ENCODE data around the gene WDR46. TPM values are rescaled to one million over a fixed set of nuclear protein-coding genes. Genes with fewer than 3 reads are reported as not detected.
A peak's percentile ranks its signal among the peaks of the same experiment; 100 is the strongest.

Gene WDR46
- total and polyA plus RNA-seq, 9 donors = 25.5 to 58.5 (median 34.8) TPM

DNA sequence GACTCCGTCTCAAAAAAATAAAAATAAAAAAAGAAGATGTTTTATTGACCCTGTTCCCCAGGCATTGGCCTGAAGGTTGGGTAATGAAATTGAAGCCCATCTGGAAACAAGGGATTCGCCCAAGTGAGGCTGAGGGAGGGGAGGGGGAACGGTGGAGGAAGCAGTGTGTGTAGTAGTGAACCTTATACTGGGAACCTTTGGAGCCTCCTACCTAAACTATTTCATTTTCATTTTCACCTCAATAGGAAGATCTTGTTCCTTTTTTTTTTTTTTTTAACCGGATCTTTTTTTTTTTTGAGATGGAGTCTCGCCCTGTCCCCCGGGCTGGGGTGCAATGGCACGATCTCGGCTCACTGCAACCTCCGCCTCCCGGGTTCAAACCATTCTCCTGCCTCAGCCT is 41.7 kb upstream of the WDR46 start:
- H3K36me3 ChIP-seq = no peaks in the 10 kb centered on the region
- no peak overlapping the region for H3K27ac ChIP-seq
- intact Hi-C loops (cut with DNase I) = no loop called here
- H3K9me3 ChIP-seq = no peaks in the 10 kb centered on the region
- H3K4me1 ChIP-seq (ENCODE audit: insufficient read depth) = no peaks in the 10 kb centered on the region
- H3K4me3 ChIP-seq = no peak overlapping the region
- WGBS, 3 donors = 81 to 92% (median 88%) methylated on average over 10 of the region's 10 CpGs
- TF ChIP-seq, protein P1, sequence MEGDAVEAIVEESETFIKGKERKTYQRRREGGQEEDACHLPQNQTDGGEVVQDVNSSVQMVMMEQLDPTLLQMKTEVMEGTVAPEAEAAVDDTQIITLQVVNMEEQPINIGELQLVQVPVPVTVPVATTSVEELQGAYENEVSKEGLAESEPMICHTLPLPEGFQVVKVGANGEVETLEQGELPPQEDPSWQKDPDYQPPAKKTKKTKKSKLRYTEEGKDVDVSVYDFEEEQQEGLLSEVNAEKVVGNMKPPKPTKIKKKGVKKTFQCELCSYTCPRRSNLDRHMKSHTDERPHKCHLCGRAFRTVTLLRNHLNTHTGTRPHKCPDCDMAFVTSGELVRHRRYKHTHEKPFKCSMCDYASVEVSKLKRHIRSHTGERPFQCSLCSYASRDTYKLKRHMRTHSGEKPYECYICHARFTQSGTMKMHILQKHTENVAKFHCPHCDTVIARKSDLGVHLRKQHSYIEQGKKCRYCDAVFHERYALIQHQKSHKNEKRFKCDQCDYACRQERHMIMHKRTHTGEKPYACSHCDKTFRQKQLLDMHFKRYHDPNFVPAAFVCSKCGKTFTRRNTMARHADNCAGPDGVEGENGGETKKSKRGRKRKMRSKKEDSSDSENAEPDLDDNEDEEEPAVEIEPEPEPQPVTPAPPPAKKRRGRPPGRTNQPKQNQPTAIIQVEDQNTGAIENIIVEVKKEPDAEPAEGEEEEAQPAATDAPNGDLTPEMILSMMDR (IDR thresholded peaks at IDR 0.05) = no peak
- no peak for TF ChIP-seq POLR2A (IDR thresholded peaks at IDR 0.05)
- TF ChIP-seq EP300 (IDR thresholded peaks at IDR 0.05) = no peak
- H3K27me3 ChIP-seq = no peaks in the 10 kb centered on the region
- DNase-seq = no peak

DNA sequence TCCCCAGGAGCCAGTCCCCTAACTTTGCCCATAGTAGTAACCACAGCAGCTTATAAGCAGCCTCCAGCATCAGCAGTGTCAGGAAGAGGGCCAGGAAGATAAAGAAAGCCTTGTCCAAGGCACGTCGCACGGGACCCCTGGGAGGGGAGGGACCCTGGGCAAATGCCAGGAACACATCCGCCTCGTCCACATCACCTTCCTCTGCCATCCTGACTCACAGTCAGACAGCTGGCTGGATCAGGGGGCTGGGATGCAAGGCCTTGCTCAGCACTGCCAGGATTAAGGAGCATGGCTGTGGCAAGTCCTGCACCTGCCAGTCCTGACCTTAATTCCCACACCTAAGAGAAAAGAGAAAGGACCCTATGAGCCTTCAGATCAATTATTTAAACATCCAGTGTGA is 40.0 kb upstream of the WDR46 start:
- H3K27ac ChIP-seq = no peak overlapping the region
- H3K4me1 ChIP-seq (ENCODE audit: insufficient read depth) = no peaks in the 10 kb centered on the region
- no peaks in the 10 kb centered on the region for H3K9me3 ChIP-seq
- no peak for DNase-seq
- intact Hi-C loops (cut with DNase I) = no loop called here
- whole genome bisulfite sequencing, 3 donors = 22 to 42% (median 27%) methylated on average over 5 of the region's 5 CpGs
- TF ChIP-seq EP300 (IDR thresholded peaks at IDR 0.05) (no peak), POLR2A (IDR thresholded peaks at IDR 0.05) (no peak)
- TF ChIP-seq, protein P1 (IDR thresholded peaks at IDR 0.05) = no peak
- no peak overlapping the region for H3K4me3 ChIP-seq
- H3K27me3 ChIP-seq = no peaks in the 10 kb centered on the region
- H3K36me3 ChIP-seq = no peaks in the 10 kb centered on the region

DNA sequence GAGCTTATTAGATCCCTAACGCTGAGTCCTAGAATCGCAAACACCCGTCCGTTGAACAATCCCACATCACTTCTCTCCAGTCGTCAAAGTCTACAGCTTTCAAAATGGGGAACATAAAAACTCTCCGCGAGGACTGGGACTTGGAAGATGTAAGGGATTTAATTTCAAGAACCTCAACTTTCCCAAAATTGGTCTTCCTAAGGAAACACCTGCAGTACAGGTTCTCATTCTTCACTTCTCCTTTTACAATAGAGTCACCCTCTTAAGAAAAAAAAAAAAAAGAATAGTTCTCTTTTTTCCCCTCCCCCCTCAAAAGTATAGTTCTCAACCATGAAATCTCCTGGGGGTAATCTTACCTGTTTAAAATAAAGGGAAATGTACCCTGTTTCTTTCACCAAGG is 35.1 kb upstream of the WDR46 start:
- H3K27ac ChIP-seq = peak overlapping the region in 1 of 2 donors; percentile 66
- H3K4me1 ChIP-seq (ENCODE audit: insufficient read depth) = peaks cover 6% of the 10 kb centered on the region
- H3K27me3 ChIP-seq = no peaks in the 10 kb centered on the region
- intact Hi-C loops (cut with DNase I) = no loop called here
- TF ChIP-seq POLR2A (IDR thresholded peaks at IDR 0.05) (no peak), EP300 (IDR thresholded peaks at IDR 0.05) (no peak)
- TF ChIP-seq, protein P1 (IDR thresholded peaks at IDR 0.05) = no peak
- 16 to 32% (median 23%) methylated on average over 7 of the region's 7 CpGs for WGBS, 3 donors
- H3K36me3 ChIP-seq = no peaks in the 10 kb centered on the region
- no peaks in the 10 kb centered on the region for H3K9me3 ChIP-seq
- no peak overlapping the region for H3K4me3 ChIP-seq
- no peak for DNase-seq

DNA sequence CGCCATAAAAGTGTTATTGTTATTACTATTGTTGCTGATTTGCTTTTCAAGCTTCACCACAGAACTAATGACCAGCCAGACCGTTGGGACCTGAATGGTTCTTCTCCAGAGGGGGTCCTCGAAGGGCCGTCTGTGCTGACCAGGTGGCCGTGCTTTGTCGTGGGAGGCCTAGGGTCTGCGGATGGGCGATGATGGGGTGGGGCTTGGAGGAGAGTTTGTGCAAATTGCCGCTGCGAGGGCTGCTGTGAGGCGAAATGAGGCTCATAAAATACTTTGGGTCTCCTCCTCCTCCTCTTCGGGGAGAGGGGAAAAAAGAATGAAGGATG is 34.5 kb upstream of the WDR46 start:
- peak overlapping the region; percentile 81 for H3K4me3 ChIP-seq
- peak overlapping the region in 1 of 2 donors; percentile 66 for H3K27ac ChIP-seq
- intact Hi-C loops (cut with DNase I) = no loop called here
- TF ChIP-seq EP300 (IDR thresholded peaks at IDR 0.05) = no peak
- H3K36me3 ChIP-seq = no peaks in the 10 kb centered on the region
- peaks cover 6% of the 10 kb centered on the region for H3K4me1 ChIP-seq (ENCODE audit: insufficient read depth)
- DNase-seq = peak in 2 of 5 donors; percentile 53 to 55
- H3K9me3 ChIP-seq = no peaks in the 10 kb centered on the region
- H3K27me3 ChIP-seq = no peaks in the 10 kb centered on the region
- 1% methylated on average over 12 of the region's 12 CpGs for WGBS, 3 donors

DNA sequence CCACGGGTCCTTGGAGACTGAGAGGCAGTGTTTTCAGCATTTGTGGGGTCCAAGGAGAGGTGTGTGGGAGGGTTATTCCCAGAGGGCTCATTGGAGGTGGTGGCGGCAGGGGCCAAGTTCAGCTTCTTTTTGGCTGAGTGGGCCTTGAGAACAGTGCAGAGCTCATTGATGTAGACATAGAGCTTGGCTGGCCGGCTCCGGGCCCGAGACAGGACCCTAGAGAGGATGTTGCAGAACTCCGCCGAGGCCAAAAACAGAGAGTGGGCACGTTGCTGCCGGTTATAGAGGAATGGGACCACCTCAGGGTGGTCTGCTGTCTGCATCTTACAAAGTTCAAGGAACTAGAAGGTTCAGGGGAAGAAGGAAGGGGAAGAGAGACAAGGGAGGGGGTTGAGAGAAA is 32.2 kb upstream of the WDR46 start:
- Histone ChIP-seq H3K36me3 (no peaks in the 10 kb centered on the region), H3K27me3 (no peaks in the 10 kb centered on the region), H3K9me3 (no peaks in the 10 kb centered on the region), H3K4me1 (ENCODE audit: insufficient read depth) (peaks cover 7% of the 10 kb centered on the region), H3K4me3 (no peak overlapping the region), H3K27ac (no peak overlapping the region)
- intact Hi-C loops (cut with DNase I) = no loop called here
- DNase-seq = peak in 1 of 5 donors; percentile 35
- WGBS, 3 donors = 64 to 69% (median 67%) methylated on average over 9 of the region's 9 CpGs
- TF ChIP-seq EP300 (IDR thresholded peaks at IDR 0.05) (no peak), POLR2A (IDR thresholded peaks at IDR 0.05) (no peak)
- TF ChIP-seq, protein P1 (IDR thresholded peaks at IDR 0.05) = no peak

Data from ovary (tissue), 9 donors.